ENCODE results near the gene ZBTB16. TPM values are rescaled to one million over a fixed set of nuclear protein-coding genes. Genes with fewer than 3 reads are reported as not detected.

The ZBTB16 gene
- total RNA-seq, 3 donors from 2014 or later: 236 to 358 (median 271) TPM

DNA sequence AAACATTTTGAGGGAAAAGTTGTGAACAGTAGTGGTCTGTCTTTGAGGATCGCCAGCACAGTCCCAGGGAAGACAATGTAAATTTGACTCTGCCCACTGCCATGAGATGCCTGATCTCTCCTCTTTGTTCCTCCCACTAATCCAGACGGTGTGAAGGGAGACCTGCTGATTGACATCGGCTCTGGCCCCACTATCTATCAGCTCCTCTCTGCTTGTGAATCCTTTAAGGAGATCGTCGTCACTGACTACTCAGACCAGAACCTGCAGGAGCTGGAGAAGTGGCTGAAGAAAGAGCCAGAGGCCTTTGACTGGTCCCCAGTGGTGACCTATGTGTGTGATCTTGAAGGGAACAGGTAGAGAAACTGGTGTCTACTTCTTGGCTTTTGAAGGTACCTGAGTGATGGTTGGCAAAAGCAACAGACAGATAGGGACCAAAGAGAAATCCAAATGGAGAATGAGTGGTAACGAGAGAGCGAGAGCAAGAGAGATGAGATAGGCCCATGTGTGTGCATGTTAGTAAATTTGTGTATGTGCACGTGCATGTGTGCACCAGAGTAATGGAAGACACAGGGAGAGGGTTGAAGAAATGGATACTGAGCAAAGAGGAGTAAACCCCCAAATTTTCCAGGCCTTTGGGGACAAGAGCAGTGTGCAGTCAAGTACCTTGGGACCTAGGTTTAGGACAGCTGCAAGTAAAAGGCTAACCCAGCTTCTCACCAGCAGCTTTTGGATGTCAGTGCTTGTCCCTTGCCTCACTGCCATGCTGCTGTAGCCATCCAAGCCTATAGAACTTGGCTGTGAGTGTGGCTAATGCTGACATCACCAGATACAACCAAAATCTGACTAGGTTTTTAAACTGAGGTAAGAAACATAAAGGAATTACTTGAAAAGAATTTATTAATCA, 238.5 kb downstream of the ZBTB16 start:
- H3K27me3 ChIP-seq: no peaks in the 10 kb centered on the region
- intact Hi-C loops (cut with DNase I; ENCODE audit: low total_unique reads): no loop called here
- no peak for TF ChIP-seq POLR2A (IDR thresholded peaks at IDR 0.05)
- TF ChIP-seq POLR2AphosphoS5 (IDR thresholded peaks at IDR 0.05): no peak
- no peak for TF ChIP-seq CTCF (IDR thresholded peaks at IDR 0.05)
- peak overlapping the region; percentile 60 to 74 (median 67) for H3K4me3 ChIP-seq
- peaks cover 0 to 3% of the 10 kb centered on the region in 2 donors for H3K4me1 ChIP-seq
- peaks cover 0 to 24% of the 10 kb centered on the region in 2 donors for H3K9me3 ChIP-seq
- no peaks in the 10 kb centered on the region for H3K36me3 ChIP-seq
- H3K27ac ChIP-seq: peak overlapping the region; percentile 90 to 97
- DNase-seq (ENCODE audit: low spot score in 2 of 2): no peak

- DNase-seq (ENCODE audit: low spot score in 2 of 2): no peak
- Histone ChIP-seq H3K9me3 (peaks cover 0 to 24% of the 10 kb centered on the region in 2 donors), H3K27ac (peak overlapping the region; percentile 90 to 97), H3K36me3 (no peaks in the 10 kb centered on the region), H3K4me1 (peaks cover 0 to 3% of the 10 kb centered on the region in 2 donors), H3K4me3 (peak overlapping the region; percentile 60 to 74 (median 67)), H3K27me3 (no peaks in the 10 kb centered on the region)
- intact Hi-C loops (cut with DNase I; ENCODE audit: low total_unique reads): no loop called here
- TF ChIP-seq CTCF (IDR thresholded peaks at IDR 0.05) (no peak), POLR2A (IDR thresholded peaks at IDR 0.05) (no peak), POLR2AphosphoS5 (IDR thresholded peaks at IDR 0.05) (no peak)
Observed at GRCh38 chr11:114298710-114299109, 239.2 kb downstream of the ZBTB16 start.

Other genes starting within 250 kb of the ZBTB16 start
- gene USP28, start 184.1 kb upstream of the ZBTB16 start, total RNA-seq: 10 to 100 TPM; 15.5 to 38.5 (median 30.2) TPM
- gene HTR3B, start 154.9 kb upstream of the ZBTB16 start, total RNA-seq: not detected
- gene HTR3A, start 84.6 kb upstream of the ZBTB16 start, total RNA-seq: under 1 TPM in 1 of 3 donors, not detected in 2; 0.33 TPM
- gene NNMT, start 236.7 kb downstream of the ZBTB16 start, total RNA-seq: 1,000 to 10,000 TPM in 2 of 3 donors, 100 to 1,000 TPM in 1; 987 to 2,750 (median 1,078) TPM